SK-N-MC (cell line): ENCODE results near the gene PLA2G3.

Experiments
- EZH2 ChIP-seq: fragments of 200-600 bp; sonication (generic); IDR thresholded peaks from one replicate; pipeline ENCODE4 v1.6.1; 2017; ENCODE audit warnings: antibody characterized with exemption
- POLR2AphosphoS5 ChIP-seq: IDR thresholded peaks from 2 replicates; pipeline ENCODE4 v1.6.1; 2012; ENCODE audit warnings: mild to moderate bottlenecking, low read depth, low read length, borderline replicate concordance

- no peak for TF ChIP-seq POLR2AphosphoS5
- TF ChIP-seq EZH2 = no peak
Observed at GRCh38 chr22:31120642-31121041, 19.7 kb downstream of the PLA2G3 start.
